ENCODE results near the gene AUH. TPM values are rescaled to one million over a fixed set of nuclear protein-coding genes. Genes with fewer than 3 reads are reported as not detected.

Gene AUH
- total RNA-seq, 1 experiment from 2014 or later: 29.2 TPM

DNA sequence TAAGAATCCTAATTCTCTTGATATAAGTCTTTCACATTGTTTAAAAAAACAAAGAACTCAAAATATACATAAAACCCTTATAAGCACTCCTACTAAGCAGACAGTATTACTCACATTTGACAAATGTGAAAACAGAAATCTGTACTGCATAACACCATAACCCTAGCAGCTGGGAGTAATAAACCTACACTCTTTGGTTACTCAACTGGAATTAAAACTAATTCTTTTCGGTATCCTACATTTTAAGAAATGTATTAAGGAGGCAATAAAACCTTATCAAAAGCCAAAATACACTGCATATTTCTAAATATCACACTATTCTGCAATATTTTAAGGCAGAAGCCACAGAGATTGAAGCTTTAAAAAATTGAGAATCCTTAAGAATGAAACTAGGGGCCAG, 6.8 kb downstream of the AUH start:
- Histone ChIP-seq H3K79me2 (ENCODE audit: low read length) (peaks cover 74% of the 10 kb centered on the region), H3K9ac (ENCODE audit: low read length) (no peak overlapping the region), H3K4me2 (ENCODE audit: low read depth, low read length, poor library complexity, severe bottlenecking) (no peak overlapping the region)

GRCh38 chr9:91349115-91349555, 12.6 kb downstream of the AUH start:
- Histone ChIP-seq H3K27ac (ENCODE audit: low read length) (no peak overlapping the region), H3K4me1 (ENCODE audit: low read length) (peaks cover 8% of the 10 kb centered on the region), H3K9ac (ENCODE audit: low read length) (no peak overlapping the region), H3K79me2 (ENCODE audit: low read length) (peaks cover 74% of the 10 kb centered on the region), H3K4me2 (ENCODE audit: low read depth, low read length, poor library complexity, severe bottlenecking) (no peak overlapping the region), H3K9me2 (replicated peaks; ENCODE audit: insufficient read depth, low read length) (no peaks in the 10 kb centered on the region), H4K20me1 (ENCODE audit: insufficient read depth, low read depth, low read length) (no peaks in the 10 kb centered on the region), H3K9me3 (ENCODE audit: low read length) (no peaks in the 10 kb centered on the region), H3K27me3 (ENCODE audit: low read length) (no peaks in the 10 kb centered on the region), H3K36me3 (ENCODE audit: insufficient read depth, low read length) (peaks cover 14% of the 10 kb centered on the region; the same call in 1 of the 2 replicates), H2AFZ (ENCODE audit: low read length) (no peak overlapping the region), H3K4me3 (ENCODE audit: low read length) (no peak overlapping the region)
- DNase-seq: no peak

More for the DNA sequence above, 6.8 kb downstream of the AUH start:
- no peak overlapping the region for H3K4me3 ChIP-seq (ENCODE audit: low read length)
- H3K9me3 ChIP-seq (ENCODE audit: low read length): no peaks in the 10 kb centered on the region
- no peaks in the 10 kb centered on the region for H4K20me1 ChIP-seq (ENCODE audit: insufficient read depth, low read depth, low read length)
- H3K9me2 ChIP-seq (replicated peaks; ENCODE audit: insufficient read depth, low read length): no peaks in the 10 kb centered on the region
- H3K36me3 ChIP-seq (ENCODE audit: insufficient read depth, low read length): peaks cover 31% of the 10 kb centered on the region; the same call in 1 of the 2 replicates
- H3K27ac ChIP-seq (ENCODE audit: low read length): no peak overlapping the region
- no peaks in the 10 kb centered on the region for H3K27me3 ChIP-seq (ENCODE audit: low read length)
- no peak for DNase-seq
- H3K4me1 ChIP-seq (ENCODE audit: low read length): peaks cover 12% of the 10 kb centered on the region
- no peak overlapping the region for H2AFZ ChIP-seq (ENCODE audit: low read length)

GRCh38 chr9:91348191-91348807, 13.4 kb downstream of the AUH start:
- H3K9me2 ChIP-seq (replicated peaks; ENCODE audit: insufficient read depth, low read length): no peaks in the 10 kb centered on the region
- H3K4me1 ChIP-seq (ENCODE audit: low read length): peaks cover 8% of the 10 kb centered on the region
- H4K20me1 ChIP-seq (ENCODE audit: insufficient read depth, low read depth, low read length): no peaks in the 10 kb centered on the region
- no peaks in the 10 kb centered on the region for H3K9me3 ChIP-seq (ENCODE audit: low read length)
- H3K27ac ChIP-seq (ENCODE audit: low read length): no peak overlapping the region
- DNase-seq: no peak
- H3K79me2 ChIP-seq (ENCODE audit: low read length): peaks cover 77% of the 10 kb centered on the region
- no peak overlapping the region for H3K4me3 ChIP-seq (ENCODE audit: low read length)
- H3K27me3 ChIP-seq (ENCODE audit: low read length): no peaks in the 10 kb centered on the region
- no peak overlapping the region for H3K9ac ChIP-seq (ENCODE audit: low read length)
- H3K4me2 ChIP-seq (ENCODE audit: low read depth, low read length, poor library complexity, severe bottlenecking): no peak overlapping the region
- H3K36me3 ChIP-seq (ENCODE audit: insufficient read depth, low read length): 0 out of 2 replicates have a peak, but pooled peaks cover 14% of the 10 kb centered on the region
- no peak overlapping the region for H2AFZ ChIP-seq (ENCODE audit: low read length)

GRCh38 chr9:91347377-91347776, 14.3 kb downstream of the AUH start:
- H3K36me3 ChIP-seq (ENCODE audit: insufficient read depth, low read length): peaks cover 21% of the 10 kb centered on the region; the same call in 1 of the 2 replicates
- no peaks in the 10 kb centered on the region for H3K27me3 ChIP-seq (ENCODE audit: low read length)
- H3K9me3 ChIP-seq (ENCODE audit: low read length): no peaks in the 10 kb centered on the region
- no peak overlapping the region for H3K27ac ChIP-seq (ENCODE audit: low read length)
- peaks cover 80% of the 10 kb centered on the region for H3K79me2 ChIP-seq (ENCODE audit: low read length)
- H3K4me2 ChIP-seq (ENCODE audit: low read depth, low read length, poor library complexity, severe bottlenecking): no peak overlapping the region
- peaks cover 8% of the 10 kb centered on the region for H3K4me1 ChIP-seq (ENCODE audit: low read length)
- H4K20me1 ChIP-seq (ENCODE audit: insufficient read depth, low read depth, low read length): no peaks in the 10 kb centered on the region
- DNase-seq: no peak
- no peak overlapping the region for H2AFZ ChIP-seq (ENCODE audit: low read length)
- no peak overlapping the region for H3K4me3 ChIP-seq (ENCODE audit: low read length)
- H3K9me2 ChIP-seq (replicated peaks; ENCODE audit: insufficient read depth, low read length): no peaks in the 10 kb centered on the region
- no peak overlapping the region for H3K9ac ChIP-seq (ENCODE audit: low read length)

GRCh38 chr9:91346644-91347043, 15.1 kb downstream of the AUH start:
- no peak for DNase-seq

GRCh38 chr9:91345978-91346377, 15.7 kb downstream of the AUH start:
- no peak overlapping the region for H3K4me3 ChIP-seq (ENCODE audit: low read length)
- peaks cover 86% of the 10 kb centered on the region for H3K79me2 ChIP-seq (ENCODE audit: low read length)
- H3K36me3 ChIP-seq (ENCODE audit: insufficient read depth, low read length): peaks cover 23% of the 10 kb centered on the region
- no peaks in the 10 kb centered on the region for H4K20me1 ChIP-seq (ENCODE audit: insufficient read depth, low read depth, low read length)
- no peaks in the 10 kb centered on the region for H3K9me2 ChIP-seq (replicated peaks; ENCODE audit: insufficient read depth, low read length)
- H3K9ac ChIP-seq (ENCODE audit: low read length): no peak overlapping the region
- no peak overlapping the region for H2AFZ ChIP-seq (ENCODE audit: low read length)
- H3K9me3 ChIP-seq (ENCODE audit: low read length): no peaks in the 10 kb centered on the region
- H3K27me3 ChIP-seq (ENCODE audit: low read length): no peaks in the 10 kb centered on the region
- no peak overlapping the region for H3K27ac ChIP-seq (ENCODE audit: low read length)
- H3K4me1 ChIP-seq (ENCODE audit: low read length): peaks cover 8% of the 10 kb centered on the region
- no peak overlapping the region for H3K4me2 ChIP-seq (ENCODE audit: low read depth, low read length, poor library complexity, severe bottlenecking)
- no peak for DNase-seq

More at GRCh38 chr9:91346644-91347043, 15.1 kb downstream of the AUH start:
- no peak overlapping the region for H2AFZ ChIP-seq (ENCODE audit: low read length)
- H3K4me2 ChIP-seq (ENCODE audit: low read depth, low read length, poor library complexity, severe bottlenecking): no peak overlapping the region
- H3K27me3 ChIP-seq (ENCODE audit: low read length): no peaks in the 10 kb centered on the region
- no peaks in the 10 kb centered on the region for H3K9me3 ChIP-seq (ENCODE audit: low read length)
- H3K9ac ChIP-seq (ENCODE audit: low read length): no peak overlapping the region
- peaks cover 84% of the 10 kb centered on the region for H3K79me2 ChIP-seq (ENCODE audit: low read length)
- peaks cover 28% of the 10 kb centered on the region for H3K36me3 ChIP-seq (ENCODE audit: insufficient read depth, low read length)
- H4K20me1 ChIP-seq (ENCODE audit: insufficient read depth, low read depth, low read length): no peaks in the 10 kb centered on the region
- no peak overlapping the region for H3K4me3 ChIP-seq (ENCODE audit: low read length)
- H3K9me2 ChIP-seq (replicated peaks; ENCODE audit: insufficient read depth, low read length): no peaks in the 10 kb centered on the region
- peaks cover 8% of the 10 kb centered on the region for H3K4me1 ChIP-seq (ENCODE audit: low read length)
- no peak overlapping the region for H3K27ac ChIP-seq (ENCODE audit: low read length)

DNA sequence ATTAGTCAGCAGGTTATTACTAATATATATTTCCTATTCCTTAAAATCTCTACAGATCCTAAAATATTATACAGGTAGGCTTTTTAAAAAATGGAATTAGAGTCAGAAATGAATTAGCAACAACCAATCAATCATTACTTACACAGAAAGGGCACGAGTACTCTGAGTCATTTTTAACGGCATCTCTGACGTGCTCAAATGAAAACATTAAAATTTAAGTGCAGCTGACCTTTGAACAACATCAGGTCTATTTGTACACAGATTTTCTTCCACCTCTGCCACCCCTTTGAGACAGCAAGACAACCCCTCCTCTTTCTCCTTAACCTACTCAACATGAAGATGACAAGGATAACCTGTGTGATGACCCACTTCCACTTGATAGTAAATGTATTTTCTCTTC, 19.1 kb downstream of the AUH start:
- H3K79me2 ChIP-seq (ENCODE audit: low read length): peaks cover 78% of the 10 kb centered on the region
- H3K4me2 ChIP-seq (ENCODE audit: low read depth, low read length, poor library complexity, severe bottlenecking): no peak overlapping the region

DNA sequence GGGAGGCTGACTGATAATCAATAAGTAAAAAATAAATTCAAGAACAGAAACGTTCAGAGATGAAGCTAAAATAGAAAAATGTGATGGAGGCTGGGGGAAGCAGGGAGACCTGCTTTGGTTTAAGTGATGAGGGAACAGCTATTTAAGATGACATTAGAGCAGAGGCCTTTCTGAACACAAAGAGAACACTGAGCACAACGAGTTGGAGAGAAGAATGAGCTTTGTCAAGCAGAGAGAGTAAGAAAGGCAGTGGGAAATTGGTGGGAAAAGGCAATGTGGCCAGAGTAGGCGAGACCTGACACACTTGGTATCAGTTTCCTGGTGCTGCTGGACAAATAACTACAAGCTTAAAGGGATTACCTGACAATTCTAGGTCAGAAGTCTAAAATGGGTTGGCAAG, 20.0 kb downstream of the AUH start:
- H3K4me1 ChIP-seq (ENCODE audit: low read length): no peaks in the 10 kb centered on the region
- H3K9me3 ChIP-seq (ENCODE audit: low read length): no peaks in the 10 kb centered on the region
- H3K79me2 ChIP-seq (ENCODE audit: low read length): peaks cover 76% of the 10 kb centered on the region
- H3K4me2 ChIP-seq (ENCODE audit: low read depth, low read length, poor library complexity, severe bottlenecking): no peak overlapping the region
- no peaks in the 10 kb centered on the region for H3K9me2 ChIP-seq (replicated peaks; ENCODE audit: insufficient read depth, low read length)
- no peak for DNase-seq
- H4K20me1 ChIP-seq (ENCODE audit: insufficient read depth, low read depth, low read length): no peaks in the 10 kb centered on the region
- no peak overlapping the region for H2AFZ ChIP-seq (ENCODE audit: low read length)
- H3K27me3 ChIP-seq (ENCODE audit: low read length): no peaks in the 10 kb centered on the region
- H3K4me3 ChIP-seq (ENCODE audit: low read length): no peak overlapping the region
- no peak overlapping the region for H3K27ac ChIP-seq (ENCODE audit: low read length)
- no peak overlapping the region for H3K9ac ChIP-seq (ENCODE audit: low read length)
- H3K36me3 ChIP-seq (ENCODE audit: insufficient read depth, low read length): peaks cover 34% of the 10 kb centered on the region

More for the DNA sequence above, 19.1 kb downstream of the AUH start:
- H3K27ac ChIP-seq (ENCODE audit: low read length): no peak overlapping the region
- H3K4me3 ChIP-seq (ENCODE audit: low read length): no peak overlapping the region
- no peaks in the 10 kb centered on the region for H4K20me1 ChIP-seq (ENCODE audit: insufficient read depth, low read depth, low read length)
- H3K9ac ChIP-seq (ENCODE audit: low read length): no peak overlapping the region
- no peaks in the 10 kb centered on the region for H3K4me1 ChIP-seq (ENCODE audit: low read length)
- no peaks in the 10 kb centered on the region for H3K9me2 ChIP-seq (replicated peaks; ENCODE audit: insufficient read depth, low read length)
- DNase-seq: no peak
- no peaks in the 10 kb centered on the region for H3K9me3 ChIP-seq (ENCODE audit: low read length)
- H3K36me3 ChIP-seq (ENCODE audit: insufficient read depth, low read length): peaks cover 34% of the 10 kb centered on the region
- H2AFZ ChIP-seq (ENCODE audit: low read length): no peak overlapping the region
- no peaks in the 10 kb centered on the region for H3K27me3 ChIP-seq (ENCODE audit: low read length)

Measured in Karpas-422 (cell line).